ENCODE data around the gene RIGI. TPM values are rescaled to one million over a fixed set of nuclear protein-coding genes. Genes with fewer than 3 reads are reported as not detected.
"Not testable (repeated sequence)": the region's sequence is repeated elsewhere in the genome, so short reads cannot be mapped to it uniquely, and the experiment has no call there.

Gene RIGI
- total RNA-seq, 1 donor from 2014 or later: 14.3 TPM

DNA sequence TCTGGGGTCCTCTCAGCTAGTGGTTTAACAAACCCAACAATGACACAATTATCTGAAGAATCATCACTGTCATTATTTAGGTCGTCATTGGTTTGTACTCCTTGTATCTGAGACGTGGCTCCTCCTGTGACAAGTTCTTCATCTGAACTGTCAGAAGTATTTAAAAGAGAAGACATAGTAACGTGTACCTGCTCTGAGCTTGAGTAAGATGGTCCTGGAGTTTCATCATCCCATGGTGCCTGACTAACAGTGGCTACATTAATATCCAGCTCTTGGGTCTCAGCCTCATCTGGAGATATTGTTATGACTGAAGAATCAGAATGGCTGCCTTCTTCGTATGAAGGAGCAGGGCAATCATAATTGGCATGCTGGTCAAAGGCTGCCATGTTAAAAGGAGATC is 17.1 kb upstream of the RIGI start:
- DNase-seq (ENCODE audit: low spot score) (no peak), ATAC-seq (no peak)
- intact Hi-C loops (cut with DNase I): no loop called here

DNA sequence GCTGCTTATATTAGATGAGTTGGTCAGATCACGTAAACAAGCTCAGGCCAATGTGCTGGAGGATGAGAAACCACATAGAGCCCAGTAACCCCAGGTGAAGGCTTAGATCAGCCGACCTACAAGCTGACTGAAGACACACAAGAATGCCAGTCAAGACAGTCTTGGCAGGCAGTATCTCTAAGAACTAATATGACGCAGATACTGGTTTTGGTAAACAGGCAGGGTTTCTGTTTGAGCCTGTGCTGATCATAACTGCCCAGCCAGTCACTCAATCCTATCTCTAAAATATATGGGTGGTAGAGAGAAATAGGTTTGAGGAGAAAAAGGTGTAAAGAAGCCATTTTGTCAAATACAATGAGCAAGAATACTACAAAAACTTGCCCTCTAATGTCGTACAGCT is 7.8 kb upstream of the RIGI start:
- DNase-seq (ENCODE audit: low spot score) (no peak), ATAC-seq (no peak)
- intact Hi-C loops (cut with DNase I): no loop called here

DNA sequence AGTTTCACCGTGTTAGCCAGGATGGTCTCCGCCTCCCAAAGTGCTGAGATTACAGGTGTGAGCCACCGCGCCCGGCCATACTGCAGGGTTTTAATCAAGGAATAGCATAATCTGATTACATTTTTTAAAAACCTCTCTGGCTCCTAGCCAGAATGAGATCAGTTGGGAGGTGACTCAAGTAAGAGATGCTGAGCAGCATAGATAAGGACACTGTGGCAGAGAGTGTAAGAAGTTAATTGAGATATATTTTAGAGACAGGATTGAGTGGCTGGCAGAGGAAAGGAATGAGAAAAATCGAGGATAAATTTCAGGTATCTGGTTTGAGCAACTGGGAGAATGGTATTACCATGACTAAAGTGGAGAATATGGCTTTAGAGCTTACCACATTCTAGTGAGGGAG is 7.3 kb upstream of the RIGI start:
- no peak for DNase-seq (ENCODE audit: low spot score)
- no peak for ATAC-seq
- intact Hi-C loops (cut with DNase I): no loop called here

DNA sequence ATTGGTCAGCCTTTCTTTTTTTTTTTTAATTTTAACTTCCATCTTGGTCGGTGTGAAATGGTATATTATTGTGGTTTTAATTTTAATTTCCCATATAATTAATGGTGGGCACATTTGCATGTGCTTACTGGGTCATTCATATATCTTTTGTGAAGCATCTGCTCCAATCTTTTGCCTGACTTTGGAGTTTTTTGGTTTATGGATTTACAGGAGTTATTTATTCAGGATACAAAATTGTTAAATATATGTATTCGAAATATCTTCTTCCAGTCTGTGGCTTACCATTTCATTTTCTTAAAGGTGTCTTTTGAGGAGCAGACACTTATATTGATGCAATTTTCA is 682 bp upstream of the RIGI start:
- intact Hi-C loops (cut with DNase I): loop anchor here (10.0 kb wide), 1 partner anchor 142 kb away; the partner anchor contains the start of gene ACO1
- DNase-seq (ENCODE audit: low spot score): no peak

DNA sequence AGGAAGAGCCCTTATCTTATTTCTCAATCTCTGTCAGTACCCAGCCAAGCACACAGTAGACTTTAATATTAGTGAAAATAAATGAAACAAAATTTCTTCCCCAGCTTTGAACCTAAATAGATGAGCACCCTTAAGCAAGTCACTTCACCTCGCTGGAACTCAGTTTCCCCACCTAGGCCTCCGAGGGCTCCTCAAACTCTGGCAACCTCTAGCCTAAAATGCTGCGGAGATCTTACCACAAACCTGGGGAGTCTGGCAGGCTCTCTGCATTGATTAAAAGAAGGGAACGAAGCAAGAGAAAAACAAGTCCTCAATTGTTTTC is 326 bp downstream of the RIGI start:
- DNase-seq (ENCODE audit: low spot score) (no peak), ATAC-seq (no peak)
- intact Hi-C loops (cut with DNase I): loop anchor here (10.0 kb wide), 1 partner anchor 141 kb away; the partner anchor contains the start of gene ACO1

More for the DNA sequence above, 682 bp upstream of the RIGI start:
- no peak for ATAC-seq

DNA sequence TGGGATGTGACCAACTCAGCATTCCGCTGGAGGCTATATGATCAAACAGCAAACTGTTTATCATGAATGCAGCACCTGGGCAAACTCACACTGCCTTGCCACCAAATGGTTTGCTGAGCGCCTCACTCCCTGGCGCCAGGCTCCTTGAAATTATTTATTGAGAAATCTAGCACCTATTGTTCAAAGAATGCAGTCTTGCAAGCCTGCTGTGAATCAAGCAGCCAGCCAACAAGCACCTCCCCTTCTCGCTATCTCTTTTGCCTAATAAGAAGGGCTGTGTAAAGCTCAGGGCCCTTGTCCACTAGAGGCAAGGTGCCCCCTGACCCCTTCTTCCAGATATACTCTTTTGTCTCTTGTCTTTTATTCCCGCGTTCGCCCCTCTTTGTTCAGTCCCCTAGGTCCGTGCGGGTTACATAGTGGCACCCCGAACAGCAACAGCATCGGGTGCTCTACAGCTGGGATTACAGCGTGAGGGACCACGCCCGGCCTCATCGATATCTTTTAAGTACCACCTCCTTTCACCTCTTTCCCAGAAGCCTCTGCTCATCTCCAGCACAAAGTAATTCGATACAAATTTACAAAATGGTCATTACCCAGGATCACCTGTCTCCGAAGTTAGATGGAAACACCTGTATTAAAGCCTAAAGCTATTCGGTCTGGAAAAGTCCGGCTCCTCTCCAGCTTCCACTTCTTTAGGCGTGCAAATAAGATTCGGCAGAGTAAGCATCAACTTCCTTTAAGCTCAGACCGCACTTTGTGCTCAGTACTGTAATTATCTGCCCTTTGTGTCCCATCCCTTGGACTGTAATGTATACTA is 896 bp downstream of the RIGI start:
- ATAC-seq (peak; percentile 45), DNase-seq (ENCODE audit: low spot score) (no peak)
- intact Hi-C loops (cut with DNase I): loop anchor here (10.0 kb wide), 1 partner anchor 140 kb away; the partner anchor contains the start of gene ACO1

DNA sequence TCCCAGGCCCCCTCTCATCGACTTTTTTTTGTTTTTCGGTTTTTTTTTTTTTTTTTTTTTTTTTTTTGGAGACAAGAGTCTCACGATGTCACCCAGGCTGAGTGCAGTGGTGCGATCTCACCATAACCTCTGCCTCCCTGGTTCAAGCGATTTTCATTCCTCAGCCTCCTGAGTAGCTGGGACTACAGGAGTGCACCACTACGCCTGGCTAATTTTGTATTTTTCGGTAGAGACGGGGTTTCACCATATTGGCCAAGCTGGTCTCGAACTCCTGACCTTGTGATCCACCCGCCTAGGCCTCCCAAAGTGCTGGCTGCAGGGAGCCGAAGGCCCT is 1.5 kb downstream of the RIGI start:
- intact Hi-C loops (cut with DNase I): loop anchor here (10.0 kb wide), 1 partner anchor 140 kb away; the partner anchor contains the start of gene ACO1
- not testable (repeated sequence) for DNase-seq (ENCODE audit: low spot score); ATAC-seq

DNA sequence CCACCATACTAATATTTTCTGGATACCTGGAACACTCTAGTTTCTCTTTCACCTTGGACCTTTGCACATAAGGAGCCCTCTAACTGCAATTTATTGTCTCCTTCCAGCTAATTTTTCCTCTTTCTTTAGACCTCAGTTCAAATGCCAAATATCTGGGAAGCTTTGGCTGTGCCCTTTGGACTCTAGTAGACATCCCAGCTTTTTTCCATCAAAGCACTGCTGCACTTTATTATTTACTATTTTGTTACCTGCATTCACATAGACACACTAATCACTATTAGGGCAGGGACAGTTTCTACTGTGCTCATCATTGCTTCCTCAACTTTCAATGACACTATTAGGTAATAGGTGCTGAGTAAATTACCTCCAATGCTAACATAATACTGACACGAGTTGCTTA is 2.1 kb downstream of the RIGI start:
- ATAC-seq (no peak), DNase-seq (ENCODE audit: low spot score) (no peak)
- intact Hi-C loops (cut with DNase I): loop anchor here (10.0 kb wide), 1 partner anchor 139 kb away; the partner anchor contains the start of gene ACO1

DNA sequence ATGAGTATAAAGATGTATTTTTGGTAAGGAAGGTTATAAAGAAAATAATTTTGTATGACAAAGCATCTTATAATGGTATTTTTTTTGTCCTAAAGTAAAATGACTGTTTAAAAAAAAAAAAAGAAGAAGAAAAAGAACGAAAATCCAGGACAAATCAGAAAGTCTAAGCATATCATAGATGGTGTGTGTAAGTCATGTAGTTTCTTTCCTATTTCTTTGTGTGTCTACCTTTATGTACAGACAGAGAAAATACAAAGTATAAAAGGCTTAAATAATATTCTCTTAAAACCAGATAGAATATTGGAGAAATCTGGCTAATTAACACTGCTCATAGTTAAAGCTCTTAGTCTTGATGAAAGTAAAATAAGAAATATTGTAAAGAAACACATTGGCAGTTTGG is 7.7 kb downstream of the RIGI start:
- DNase-seq (ENCODE audit: low spot score) (no peak), ATAC-seq (no peak)
- intact Hi-C loops (cut with DNase I): no loop called here

DNA sequence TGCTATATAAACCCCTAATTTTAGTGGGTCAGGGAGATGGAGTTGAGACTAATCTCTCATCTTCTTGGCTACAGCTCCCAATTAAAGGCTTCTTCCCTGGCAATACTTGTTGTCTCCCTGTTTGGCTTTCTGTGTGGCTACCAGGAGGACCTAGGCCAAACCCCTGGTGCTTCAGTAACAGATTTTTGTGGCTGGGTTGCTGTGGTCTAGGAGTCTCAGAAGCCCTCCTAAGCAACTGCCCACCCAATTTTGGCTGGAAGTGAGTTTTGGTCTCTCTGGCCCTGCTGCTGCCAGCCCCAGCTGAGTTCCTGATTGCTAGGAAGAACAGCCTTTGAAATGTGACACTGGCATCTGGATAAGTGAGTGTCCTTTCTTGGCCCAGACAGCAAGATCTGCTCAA is 9.8 kb downstream of the RIGI start:
- ATAC-seq: no peak
- DNase-seq (ENCODE audit: low spot score): no peak
- intact Hi-C loops (cut with DNase I): no loop called here

DNA sequence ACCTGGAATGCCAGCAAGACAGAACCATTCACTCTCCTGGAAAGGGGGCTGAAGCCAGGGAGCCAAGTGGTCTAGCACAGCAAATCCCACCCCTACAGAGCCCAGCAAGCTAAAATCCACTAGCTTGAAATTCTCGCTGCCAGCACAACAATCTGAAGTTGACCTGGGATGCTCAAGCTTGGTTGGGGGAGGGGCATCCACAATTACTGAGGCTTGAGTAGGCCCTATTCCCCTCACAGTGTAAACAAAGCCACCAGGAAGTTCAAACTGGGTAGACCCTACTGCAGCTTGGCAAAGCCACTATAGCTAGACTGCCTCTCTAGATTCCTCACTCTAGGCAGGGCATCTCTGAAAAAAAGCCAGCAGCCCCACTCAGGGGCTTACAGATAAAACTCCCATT is 17.3 kb downstream of the RIGI start:
- intact Hi-C loops (cut with DNase I): no loop called here
- DNase-seq (ENCODE audit: low spot score) (no peak), ATAC-seq (no peak)

DNA sequence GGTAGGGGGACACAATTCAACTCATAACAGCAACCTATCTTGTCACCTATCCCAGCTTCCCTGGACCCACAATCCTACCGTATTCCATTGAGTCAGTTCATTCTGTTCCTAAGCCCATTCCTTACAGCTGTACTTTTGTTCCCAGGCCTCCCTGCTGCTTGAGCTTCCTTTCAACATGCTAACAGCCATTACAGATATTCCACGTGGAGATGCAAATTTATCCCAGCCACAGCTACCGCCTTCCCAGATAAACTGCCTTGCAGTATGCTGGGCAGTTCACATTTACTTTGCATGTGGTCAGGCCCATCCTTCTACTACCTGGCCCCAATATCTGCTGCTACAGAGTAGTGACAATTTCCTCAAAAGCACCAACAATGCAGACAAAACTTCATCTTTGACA is 23.0 kb downstream of the RIGI start:
- intact Hi-C loops (cut with DNase I): no loop called here
- ATAC-seq: no peak

DNA sequence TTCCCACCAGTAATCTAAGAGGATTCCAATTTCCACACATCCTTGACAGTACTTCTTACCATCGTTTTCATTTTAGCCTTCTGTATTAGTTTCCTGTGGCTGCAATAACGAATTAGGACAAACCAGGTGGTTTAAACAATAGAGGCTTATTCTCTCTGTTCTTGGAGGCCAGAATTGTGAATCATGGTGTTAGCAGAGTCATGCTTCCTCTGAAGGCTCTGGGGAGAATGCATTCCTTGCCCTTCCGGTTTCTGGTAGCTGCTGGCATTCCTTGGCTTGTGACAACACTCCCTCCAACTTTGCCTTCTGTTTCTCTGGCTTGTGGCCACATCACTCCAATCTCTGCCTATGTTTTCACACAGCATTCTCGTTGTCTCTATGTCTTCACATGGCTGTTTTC is 23.5 kb downstream of the RIGI start:
- DNase-seq (ENCODE audit: low spot score) (no peak), ATAC-seq (no peak)
- intact Hi-C loops (cut with DNase I): no loop called here

More for the DNA sequence above, 23.0 kb downstream of the RIGI start:
- no peak for DNase-seq (ENCODE audit: low spot score)

DNA sequence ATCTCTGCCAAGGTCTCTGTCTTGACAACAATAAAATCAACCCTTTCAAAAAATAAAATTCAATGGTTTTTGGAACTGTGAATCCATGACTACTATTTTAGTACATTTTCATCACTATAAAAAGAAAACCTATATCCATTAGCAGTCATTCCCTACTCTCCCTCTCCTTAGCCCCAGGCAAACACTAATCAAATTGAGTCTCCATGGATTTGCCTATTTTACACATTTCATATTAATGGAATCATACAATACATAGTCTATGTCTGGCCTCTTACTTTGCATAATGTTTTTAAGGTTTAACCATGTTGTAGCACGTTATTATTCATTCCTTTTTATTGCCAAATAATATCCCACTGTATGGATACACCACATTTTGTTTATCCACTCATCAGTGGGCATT is 24.1 kb downstream of the RIGI start:
- no peak for DNase-seq (ENCODE audit: low spot score)

DNA sequence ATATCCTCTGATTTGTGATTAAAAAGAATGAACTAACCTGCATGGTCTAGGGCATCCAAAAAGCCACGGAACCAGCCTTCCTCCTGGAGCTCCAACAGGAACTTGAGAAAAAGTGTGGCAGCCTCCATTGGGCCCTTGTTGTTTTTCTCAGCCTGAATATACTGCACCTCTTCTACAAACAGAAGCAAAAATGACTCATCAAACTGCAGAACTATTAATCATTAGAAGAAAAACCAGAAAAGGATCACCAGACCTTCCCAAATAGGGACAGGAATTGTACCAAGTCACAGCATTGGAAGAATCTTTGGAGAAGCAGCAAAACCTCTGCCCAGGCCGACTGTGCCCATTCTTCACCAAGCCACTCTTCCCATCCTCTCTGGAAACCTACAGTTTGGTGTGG is 25.2 kb downstream of the RIGI start:
- intact Hi-C loops (cut with DNase I): no loop called here
- no peak for ATAC-seq

More for the DNA sequence above, 24.1 kb downstream of the RIGI start:
- intact Hi-C loops (cut with DNase I): no loop called here
- ATAC-seq: no peak

DNA sequence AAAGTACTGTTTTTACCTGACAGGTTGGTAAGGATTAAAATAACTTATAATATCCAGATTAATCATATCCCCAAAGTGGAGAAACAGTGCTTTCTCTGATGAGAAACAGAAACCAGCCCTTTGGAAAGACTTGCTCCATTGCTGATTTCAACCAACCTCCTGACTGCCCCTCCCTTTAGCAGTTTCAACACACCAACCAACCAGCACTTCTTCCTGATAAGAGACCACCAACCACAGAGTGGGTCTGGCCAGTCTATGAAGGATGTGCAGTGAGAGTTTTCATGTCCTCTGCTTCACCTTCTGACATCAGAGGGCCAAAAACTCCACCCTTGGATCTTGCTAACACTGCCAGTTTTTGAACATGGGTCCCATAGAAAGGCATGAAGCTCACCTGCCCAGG is 28.1 kb downstream of the RIGI start:
- DNase-seq (ENCODE audit: low spot score): no peak
- intact Hi-C loops (cut with DNase I): no loop called here
- ATAC-seq: no peak

More for the DNA sequence above, 25.2 kb downstream of the RIGI start:
- no peak for DNase-seq (ENCODE audit: low spot score)

DNA sequence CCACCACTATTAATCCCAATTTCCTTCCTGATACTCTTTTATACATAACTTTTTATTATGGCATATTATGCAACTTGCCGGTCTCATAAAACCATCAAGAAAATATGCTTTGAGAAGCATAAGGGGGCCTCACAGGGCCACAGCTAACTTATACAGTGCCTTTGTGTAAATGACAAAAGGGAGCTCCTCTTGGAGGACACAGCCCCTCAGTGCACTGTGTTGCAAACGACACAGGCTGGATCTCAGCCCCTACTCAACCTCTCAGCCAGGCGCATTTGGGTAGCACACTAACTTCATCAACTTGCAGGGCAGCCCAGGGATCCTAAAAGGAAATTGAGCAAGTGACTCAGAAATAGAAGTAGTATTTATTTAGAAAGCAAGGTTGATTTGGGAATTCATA is 35.4 kb downstream of the RIGI start:
- no peak for DNase-seq (ENCODE audit: low spot score)
- intact Hi-C loops (cut with DNase I): no loop called here
- ATAC-seq: no peak

DNA sequence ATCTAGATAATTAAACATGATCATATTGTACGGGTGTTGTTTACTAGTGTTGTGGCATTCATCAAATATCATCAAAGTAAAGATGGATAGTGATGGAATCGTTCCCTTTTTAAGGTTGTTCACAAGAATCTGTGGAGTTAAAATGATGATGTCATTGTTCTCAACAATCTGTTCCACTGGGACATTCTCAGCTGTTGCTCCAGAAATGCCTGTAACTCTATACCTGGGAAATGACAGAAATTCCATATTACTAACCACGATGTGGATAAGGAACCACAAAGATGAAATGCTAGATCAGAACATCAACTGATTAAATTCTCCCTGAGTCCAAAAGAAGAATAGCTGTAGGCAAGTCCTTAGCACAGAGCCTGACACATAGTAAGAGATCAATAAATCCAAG is 38.0 kb downstream of the RIGI start:
- intact Hi-C loops (cut with DNase I): no loop called here
- no peak for ATAC-seq
- no peak for DNase-seq (ENCODE audit: low spot score)

DNA sequence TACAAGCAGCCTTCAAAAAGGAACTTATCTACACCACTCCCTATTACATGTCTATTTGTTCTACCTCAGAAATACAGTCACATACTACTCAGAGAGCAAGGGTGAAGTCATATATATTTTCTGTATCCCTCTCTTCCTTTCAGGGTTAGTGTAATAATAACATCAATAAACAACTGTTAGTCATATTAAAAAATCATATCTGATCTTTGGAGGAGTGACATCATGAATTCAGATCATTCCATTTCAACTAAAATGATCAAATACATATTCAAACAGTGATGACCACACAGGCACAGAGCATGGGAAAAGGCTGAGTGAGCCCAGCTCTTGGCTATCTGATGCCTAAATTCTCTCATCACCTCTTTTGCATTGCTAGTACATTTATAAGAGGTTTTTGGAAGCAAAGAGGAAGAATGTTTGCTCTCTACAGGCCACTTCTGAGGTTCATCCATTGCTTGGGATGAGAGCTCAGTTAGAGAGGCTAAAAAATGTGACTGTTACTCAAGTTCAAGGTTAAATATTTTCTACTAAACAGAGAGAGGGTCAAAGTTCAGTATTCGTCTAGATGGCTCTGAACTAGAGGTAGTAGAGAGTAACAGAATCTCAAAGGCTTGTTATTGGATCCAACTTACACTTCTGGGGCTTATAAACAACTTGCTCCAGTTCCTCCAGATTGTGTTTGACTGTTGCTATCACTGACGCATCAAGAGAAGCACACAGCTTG is 39.0 kb downstream of the RIGI start:
- DNase-seq (ENCODE audit: low spot score) (no peak), ATAC-seq (no peak)
- intact Hi-C loops (cut with DNase I): no loop called here

DNA sequence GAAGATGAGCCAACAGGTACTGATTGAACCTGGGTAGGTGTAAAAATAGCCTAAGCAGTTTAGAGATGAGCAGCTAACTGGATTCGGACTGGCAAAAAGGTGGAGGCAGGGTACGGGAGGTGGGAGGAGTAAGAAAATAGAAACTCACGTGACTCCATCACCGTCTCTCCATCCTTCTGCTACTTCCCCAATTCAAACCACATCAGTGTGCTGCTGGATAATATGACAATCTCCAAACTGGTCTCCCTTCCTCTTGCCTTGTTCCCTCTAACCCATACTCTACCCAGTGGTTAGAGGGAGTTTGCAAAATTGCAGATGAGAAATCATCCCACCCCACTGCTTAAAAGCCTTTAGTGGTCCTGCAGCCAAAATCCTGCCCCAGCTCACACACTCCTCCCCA is 42.7 kb downstream of the RIGI start:
- intact Hi-C loops (cut with DNase I): no loop called here
- ATAC-seq (no peak), DNase-seq (ENCODE audit: low spot score) (no peak)
